Cerebellar cortex (tissue), 1 donor: ENCODE measurements around the gene IMMP2L.

Experiments used
- DNase-seq: peaks from one replicate; pipeline ENCODE4 v3.0.0-alpha.2; 2015; ENCODE audit warnings: low spot score

Gene IMMP2L

DNA sequence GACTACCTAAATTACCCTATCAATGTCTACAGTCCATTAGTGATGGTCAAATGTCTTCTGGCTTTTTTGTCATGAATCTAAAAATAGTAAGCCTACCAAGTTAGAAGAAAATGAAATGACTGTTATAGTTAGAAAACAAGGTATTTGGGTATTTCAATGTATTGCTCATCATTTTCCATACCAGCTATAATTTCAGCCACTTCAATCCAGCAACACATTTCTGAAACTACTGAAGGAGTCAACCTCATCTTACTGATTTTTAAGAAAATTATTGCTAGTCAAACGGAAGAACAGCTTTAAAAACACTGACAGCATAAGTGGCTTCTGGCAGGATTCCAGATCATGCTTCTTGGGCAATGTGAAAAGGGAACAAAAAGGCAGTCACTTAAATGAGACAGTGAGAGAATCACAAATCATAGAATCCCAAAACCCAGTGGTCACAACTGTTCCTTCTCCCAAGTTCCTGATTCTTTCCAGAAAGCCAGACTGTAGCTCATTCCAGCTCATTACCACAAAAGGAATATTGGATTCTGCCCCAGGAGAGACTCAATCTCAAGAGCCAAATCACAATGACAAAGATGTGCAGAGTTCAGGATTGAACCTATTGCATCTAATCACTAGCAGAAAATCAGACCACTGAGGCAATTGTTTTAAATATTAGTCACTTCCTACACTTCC lies 532.6 kb downstream of the IMMP2L start:
- peak; percentile 10 for DNase-seq

DNA sequence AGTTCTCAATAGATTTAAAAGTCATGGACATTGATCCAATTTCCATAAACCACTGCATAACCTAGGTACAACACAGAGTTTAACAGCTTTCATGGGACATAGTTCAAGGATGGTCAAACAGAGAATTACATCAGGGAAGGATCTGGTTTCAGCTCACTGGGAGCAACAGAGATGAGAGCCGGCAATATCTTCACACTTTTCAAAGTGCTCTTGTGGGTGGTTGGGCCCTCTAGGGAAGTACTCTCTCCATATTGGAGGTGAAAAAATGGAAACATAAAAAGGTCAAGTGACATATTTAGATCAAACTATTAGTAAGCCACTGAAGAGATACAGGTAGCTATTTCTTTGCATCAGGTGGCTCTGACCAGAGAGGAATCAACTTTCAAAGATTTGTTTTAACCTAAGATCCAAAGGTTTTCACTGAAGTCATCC lies 533.1 kb downstream of the IMMP2L start:
- DNase-seq: no peak

DNA sequence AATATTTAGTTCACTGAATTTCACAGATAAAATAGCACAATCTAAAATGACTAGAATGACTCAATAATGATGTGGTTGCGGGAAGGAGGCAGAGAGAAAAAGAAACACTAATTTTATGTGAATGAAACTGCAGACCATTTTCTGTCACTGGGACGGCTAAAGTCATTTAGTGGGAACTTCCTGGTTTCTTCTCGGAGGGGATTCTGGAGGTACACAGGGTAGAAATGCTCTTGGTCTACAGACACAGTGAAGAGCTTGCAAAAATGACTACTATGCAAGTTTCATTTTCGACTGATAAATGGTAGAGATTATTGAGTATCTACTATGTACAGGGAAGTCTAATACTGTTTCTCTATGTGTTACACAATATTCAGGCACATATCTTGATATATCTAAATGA lies 534.9 kb downstream of the IMMP2L start:
- DNase-seq: no peak

DNA sequence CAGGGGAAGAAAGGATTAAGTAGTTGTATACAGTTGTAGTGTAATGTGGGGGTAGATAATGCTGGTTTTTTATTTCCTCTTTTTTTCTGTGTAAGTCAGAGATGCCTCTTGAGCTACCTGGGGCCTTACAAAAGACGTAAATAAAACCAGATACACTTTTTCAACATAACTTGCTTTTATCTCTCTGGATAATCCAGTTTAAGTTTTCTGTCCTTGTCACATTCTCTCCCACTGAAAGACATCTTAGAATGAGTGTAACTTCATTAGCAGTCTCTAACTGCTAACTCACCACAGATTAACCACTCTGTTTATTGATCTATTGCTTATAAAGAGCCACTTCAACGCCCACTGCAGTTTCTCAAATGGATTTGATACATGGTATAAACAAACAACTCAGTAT lies 535.5 kb downstream of the IMMP2L start:
- no peak for DNase-seq

DNA sequence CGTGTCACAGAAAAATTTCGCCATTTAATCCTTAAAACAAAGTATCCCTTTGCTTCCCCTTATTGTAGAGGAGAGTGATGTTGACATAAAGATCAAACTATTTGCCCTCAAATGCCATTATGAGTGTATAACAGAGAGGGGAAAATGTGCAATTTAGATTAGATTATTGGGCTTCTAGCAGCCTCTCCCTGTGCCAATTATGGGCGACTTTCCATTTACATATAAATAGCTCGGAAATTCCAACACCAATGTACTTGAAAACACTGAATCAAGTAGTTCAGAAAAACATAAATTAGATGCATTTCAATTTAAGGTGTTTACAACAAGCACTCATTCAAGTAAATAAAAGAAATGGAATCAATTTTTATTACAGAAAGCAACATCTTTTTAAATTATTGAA lies 535.9 kb downstream of the IMMP2L start:
- no peak for DNase-seq

DNA sequence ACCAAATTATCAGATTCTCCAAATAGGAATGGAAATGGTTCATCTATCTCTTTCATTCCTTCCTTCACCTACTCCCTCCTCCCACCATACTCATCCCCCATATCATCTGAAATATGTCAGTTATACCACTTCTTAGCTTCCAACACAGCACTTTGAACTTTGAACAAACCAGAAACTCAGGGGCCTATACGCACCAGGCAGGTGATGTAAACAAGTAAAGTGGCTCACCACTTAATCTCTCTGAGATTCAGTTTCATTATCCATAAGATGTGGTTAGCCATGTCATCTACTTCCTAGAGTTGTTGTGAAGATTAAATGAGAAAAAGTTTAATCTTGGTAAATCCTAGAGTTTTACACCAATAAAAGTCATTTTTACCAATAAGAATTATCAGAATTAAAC lies 537.3 kb downstream of the IMMP2L start:
- DNase-seq: no peak

DNA sequence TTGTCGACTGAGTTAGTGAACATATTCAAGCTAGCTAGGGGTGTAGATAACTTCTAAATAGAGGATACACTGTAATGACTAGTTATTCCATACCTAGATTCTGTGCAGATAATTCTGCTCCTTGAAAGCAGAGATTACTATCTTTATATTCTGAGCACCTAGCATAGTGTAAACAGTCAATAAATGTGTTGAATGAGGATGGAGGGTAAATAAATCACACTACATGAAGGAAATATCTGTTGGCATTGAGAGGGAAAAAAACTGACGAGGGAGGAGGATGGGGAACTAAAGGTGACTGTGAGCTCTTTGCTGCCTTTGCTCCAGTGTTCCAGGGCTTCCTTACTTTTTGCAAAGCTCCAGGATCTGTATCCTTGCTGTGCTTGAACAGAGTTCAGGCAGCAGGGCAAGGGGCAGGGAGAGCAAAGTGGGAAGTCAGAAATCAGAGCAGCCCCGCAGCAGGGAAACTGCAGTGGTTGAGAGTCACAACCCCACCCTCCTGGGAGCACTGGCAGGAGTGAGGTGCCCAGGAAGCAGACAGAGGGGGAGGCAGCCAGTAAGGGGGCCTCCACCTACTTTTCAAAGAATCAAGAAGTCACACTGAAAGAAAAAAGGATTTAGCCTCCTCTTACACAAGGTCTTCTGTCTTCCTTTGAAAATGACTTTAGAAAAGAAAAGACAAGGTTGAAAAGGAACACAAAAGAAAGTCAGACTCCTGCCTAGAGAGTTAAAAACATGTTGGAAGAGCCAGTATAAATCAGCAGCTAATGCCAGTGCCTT lies 543.1 kb downstream of the IMMP2L start:
- no peak for DNase-seq

DNA sequence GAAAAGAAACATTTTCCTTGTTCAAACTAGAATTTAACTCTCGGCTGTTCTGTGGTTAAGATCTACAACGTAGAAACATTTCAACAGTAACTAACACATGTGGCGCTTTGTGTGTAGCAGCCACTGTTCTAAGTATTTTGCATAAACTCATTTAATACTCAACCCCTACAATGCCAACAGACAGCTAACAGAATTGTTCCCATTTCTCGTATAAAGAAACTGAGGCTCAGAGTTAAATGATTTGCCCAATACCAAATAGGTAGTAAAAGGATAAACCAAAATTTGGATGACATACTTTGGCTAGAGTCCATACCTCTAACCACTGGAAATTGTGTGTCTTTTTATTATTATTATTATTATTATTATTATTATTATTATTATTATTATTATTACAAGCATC lies 543.8 kb downstream of the IMMP2L start:
- no peak for DNase-seq

DNA sequence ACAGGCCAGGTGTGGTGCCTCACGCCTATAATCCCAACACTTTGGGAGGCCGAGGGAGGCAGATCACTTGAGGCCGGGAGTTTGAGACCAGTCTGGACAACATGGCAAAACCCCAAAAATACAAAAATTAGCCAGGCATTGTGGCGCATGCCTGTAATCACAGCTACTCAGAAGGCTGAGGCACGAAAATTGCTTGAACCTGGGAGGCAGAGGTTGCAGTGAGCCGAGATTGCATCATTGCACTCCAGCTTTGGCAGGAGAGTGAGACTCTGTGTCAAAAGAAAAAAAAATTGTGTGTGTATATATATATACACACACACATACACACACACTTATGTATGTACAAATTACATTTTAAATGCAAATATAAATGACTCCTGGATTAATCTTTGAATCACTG lies 548.2 kb downstream of the IMMP2L start:
- no peak for DNase-seq

DNA sequence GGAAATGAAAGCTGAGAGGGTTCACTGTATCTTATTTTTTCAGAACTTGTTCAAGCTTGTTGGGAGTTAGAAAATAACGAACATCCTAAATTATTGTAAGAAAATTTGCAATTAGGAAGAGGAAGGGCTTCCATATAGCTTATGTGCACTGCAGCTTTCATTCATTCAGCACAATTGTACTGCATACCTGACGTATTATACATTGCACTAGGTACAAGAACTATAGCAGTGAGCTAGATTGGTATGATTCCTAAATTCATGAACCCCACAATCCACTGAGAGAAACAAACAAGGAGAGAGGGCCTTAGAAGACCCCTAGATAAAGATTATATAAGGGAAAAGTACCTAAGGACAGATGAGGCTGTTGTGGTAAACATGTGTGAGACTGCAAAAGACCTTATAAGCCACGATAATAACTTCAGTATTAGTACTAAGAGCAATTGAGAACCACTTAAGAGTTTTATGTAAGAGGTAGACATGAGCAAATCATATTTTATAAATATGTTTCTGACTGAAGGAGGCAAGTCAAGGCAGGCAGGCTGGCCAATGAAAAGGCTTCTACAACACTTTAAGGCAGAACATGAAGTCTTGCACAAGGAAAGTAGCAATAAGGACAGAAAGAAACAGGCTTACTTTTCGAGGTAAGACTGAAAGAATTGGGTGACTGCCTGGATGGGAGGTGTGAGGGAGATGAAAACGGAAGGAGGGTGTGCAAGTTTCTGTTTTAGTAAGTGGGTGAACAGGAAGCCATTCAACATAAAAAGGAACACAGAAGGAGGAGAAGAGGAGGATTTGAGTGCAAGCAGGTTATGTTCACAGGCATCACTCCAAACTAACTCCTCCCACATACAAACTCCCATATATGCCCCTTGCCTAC lies 549.3 kb downstream of the IMMP2L start:
- no peak for DNase-seq

DNA sequence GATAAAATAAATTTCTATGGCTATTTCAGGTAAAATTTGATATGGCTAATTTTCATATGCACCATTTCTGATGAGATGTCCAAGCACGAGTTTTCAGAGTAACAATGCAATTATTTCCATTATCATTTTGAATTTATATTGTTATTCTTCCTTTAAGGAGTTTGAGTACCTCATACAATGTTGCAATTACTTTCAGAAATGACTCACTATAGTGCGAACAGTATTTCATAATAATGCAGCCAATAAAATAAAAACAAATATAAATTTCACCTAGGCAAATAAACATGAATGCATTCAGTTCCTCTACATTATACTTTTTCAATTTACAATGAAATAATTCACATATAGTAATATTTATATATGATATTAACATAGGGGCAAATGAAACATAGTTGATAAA lies 550.1 kb downstream of the IMMP2L start:
- no peak for DNase-seq

DNA sequence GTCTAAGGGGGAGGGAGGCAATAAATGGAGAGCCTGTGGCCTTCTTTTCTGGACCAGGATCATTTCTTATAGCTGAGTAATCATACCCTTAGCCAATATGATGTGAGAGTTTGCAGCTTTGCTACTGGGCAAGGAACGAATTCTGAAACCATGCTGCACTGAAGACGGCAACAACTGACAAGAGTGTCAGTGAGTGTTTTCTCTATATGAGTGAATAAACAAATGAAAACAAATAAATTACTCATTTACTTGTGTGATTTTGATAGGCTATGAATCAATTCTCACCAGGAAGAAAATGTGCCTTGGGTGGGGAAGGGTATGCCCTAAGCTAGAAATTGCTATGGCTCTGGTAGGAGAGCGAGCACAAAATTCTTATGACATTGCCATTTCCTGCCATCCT lies 550.8 kb downstream of the IMMP2L start:
- DNase-seq: no peak

DNA sequence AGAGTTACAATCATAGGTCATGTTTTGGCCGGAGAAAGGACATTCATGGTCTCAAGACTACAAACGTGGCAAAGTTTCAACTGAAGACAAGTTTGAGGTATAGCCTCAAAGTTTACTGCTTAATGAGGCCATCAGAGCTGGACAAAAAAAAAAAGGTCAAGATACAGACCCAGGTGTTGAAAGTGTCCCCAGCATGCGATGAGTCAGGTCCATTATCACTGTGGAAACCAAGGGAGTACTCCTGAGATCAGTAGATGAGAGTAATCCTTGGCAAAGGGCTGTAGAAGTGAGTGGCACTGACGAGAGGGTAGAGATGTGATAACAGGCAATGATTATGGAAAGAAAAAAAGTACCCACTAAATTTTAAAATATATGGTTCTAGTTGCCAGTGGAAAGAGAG lies 551.5 kb downstream of the IMMP2L start:
- DNase-seq: no peak

DNA sequence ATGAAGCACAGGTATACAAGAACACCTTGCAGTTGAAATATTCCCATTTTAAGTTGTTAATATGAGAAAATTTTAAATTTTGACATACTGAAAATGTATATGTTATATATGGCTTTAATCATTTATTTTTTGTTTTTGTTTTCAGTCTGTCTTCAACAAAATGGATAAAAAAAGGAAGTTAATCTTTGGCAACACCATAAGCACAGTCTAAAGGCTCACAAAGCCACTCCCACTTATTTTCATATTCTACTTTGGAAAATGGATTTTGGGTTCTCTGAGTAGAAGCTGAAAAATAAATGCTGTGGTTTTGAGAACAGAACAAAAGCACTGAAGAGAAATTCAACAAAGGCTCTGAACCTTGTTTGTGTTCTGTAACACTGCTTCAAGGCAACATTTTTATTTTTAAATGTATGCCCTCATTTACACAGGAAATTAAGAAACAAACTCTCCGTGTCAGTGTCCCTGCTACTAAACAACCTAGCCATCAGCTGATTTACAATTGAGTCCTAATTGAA lies 552.7 kb downstream of the IMMP2L start:
- no peak for DNase-seq

DNA sequence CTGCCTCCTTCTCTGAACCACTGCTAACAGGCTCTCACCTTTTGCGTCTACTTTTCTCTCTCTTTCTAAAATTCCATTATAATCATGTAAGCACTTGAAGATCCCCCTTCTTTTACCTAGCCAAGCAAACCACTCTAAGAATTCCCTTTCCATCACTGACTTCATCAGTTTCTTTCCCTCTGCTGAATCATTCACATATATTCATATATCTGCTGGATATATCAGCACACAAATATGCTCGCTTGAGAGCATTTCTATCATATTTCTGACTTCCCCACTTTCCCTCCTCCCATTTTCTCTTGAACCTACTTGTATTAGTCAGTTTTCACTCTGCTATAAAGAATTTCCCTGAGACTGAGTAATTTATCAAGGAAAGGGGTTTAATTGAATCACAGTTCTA lies 555.6 kb downstream of the IMMP2L start:
- DNase-seq: no peak

DNA sequence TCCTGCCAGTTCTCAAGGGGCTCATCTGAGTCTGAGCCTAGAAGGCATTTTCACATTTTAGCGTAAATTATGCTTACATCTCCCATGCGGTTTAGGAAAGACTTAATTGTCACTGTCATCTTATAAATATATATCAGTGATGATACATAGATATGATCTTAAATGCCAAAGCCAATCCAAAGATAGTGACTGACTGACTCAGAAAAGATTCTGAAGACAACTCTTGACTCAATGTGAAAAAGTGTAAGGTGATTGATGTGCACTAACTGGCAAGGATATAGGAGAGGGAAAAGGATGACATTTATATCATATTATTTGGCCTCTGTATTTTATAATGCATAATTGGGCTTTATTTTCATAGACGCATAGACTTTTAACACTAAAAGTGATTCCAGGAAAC lies 556.3 kb downstream of the IMMP2L start:
- DNase-seq: no peak

DNA sequence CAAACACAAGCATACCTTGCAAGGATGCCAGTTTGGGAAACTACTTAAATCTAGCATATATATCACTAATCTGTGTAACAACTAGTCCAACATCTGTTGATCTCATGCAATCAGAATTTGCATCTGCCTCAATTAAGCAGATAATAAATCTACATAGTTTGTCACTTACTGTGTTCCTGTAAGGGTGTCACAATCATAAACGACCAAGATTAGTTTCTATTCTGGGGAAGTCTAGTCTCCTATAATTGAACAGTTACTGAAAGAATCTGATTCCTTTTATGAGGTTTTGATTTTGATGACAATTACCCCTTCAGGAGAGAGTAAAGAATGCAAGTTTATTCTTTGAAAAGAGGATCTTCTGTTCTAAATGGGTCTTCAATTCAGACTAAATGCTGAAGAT lies 556.8 kb downstream of the IMMP2L start:
- DNase-seq: no peak

DNA sequence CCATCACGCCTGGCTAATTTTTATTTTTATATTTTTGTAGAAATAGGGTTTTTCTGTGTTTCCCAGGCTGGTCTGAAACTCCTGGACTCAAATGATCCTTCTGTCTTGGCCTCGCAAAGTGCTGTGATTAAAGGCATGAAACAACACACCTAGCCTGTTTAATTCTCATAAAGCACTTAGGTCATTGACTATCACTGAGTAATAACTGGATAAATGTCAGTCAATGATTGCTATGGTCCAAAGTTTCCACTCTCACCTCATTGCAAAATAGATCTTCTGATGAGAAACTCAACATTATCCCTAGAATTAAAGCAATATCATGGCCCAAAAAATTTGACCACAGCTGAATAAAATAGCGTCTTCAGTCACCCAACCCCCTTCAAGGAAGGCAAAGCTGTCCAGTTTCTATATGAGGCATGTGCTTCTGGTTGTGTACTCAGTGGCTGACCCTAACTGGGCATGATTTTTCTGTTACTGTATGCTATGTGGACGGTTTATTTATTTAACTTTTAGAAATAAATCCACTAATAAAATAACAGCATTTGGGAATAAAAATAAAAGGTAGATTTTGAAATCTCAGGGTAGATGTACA lies 557.9 kb downstream of the IMMP2L start:
- no peak for DNase-seq

DNA sequence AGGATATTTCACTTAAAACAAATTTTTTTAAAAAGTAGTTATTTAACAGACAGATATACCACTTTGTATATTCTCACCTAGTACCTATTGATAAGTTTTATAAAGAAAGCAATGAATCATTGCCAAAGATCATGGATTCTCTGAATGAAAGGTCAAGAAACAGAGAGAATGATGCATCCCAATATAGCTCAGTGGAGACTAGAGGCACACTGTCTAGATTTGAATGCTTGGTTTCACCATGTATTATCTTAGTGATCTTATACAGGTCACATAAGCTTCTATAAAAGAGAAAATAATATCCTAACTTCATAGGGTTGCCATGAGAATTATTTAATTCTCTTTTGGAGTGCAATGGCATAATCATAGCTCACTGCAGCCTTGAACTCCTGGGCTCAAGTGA lies 558.4 kb downstream of the IMMP2L start:
- DNase-seq: no peak

DNA sequence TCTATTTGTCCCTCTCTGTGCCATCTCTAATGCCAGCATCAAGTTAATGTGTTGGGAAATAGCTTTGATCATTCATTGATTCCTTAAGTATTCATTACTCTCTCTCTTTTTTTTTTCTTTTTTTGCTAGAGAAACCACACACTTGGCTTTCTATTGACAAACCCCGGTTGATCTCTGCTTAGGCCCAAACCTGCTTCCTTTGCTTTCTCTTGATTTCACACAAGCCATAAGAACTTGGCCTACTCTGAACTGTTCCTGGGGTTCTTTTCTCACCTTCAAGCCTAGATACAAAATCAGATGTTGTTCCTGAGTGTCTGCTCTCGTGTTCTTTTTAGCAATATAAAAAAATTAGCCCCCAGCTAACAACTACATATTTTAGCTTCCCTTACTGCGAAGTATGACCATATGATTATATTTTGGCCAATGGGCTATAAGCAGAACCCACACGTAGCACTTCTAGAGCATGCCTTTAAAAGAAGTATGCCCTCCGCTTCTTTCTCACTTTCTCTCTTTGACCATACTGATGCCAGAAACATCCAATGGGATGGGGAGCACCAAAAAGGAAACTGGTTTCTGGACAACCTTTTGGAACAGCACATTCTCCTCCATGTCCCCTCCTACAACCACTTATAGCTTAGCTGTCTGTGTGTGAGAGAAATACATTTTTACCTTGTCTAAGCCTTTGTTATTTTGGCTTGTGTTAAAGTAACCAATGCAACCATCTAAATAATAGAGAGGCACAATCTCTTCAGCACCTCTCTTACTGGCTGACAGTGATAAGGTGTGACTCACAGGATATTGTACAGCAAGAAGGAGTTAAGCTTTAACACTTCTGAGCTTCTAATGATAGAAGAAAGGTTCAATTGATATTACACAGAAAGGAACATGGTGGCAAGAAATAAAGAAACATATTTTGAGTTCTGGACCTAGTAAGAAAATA lies 568.0 kb downstream of the IMMP2L start:
- no peak for DNase-seq

DNA sequence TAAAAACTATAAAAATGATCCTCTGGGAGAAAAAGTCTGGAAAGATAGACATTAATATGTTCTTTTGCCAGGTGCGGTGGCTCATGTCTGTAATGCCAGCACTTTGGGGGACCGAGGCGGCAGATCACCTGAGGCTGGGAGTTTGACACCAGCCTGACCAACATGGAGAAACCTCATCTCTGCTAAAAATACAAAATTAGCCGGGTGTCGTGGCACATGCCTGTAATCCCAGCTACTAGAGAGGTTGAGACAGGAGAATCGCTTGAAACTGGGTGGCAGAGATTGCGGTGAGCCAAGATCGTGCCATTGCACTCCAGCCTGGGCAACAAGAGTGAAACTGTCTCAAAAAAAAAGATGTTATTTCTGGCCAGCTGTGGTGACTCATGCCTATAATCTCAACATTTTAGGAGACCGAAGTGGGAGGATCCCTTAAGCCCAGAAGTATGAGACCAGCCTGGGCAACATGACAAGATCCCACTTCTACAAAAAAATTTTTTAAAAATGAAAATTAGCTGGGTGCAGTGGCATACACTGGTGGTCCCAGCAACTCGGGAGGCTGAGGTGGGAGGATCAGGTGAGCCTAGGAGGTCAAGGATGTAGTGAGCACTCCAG lies 573.3 kb downstream of the IMMP2L start:
- DNase-seq: no peak
